ENCODE measurements around the gene RNF8.

DNA sequence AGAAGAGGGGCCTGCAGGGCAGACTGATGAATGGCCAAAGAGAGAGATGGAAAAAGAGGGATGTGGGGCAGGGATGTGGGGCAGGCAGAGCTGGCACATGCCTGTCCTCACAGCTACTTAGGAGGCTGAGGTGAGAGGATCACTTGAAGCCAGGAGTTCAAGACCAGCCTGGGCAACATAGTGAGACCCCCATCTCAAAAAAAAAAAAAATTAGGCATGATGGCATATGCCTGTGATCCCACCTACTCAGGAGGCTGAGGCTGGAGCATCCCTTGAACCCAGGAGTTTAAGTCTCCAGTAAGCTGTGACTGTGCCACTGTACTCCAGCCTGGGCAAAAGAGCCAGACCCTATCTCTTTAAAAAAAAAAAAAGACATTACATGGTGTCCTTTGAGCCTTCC, 34.8 kb downstream of the RNF8 start:
- TF ChIP-seq, protein P1, sequence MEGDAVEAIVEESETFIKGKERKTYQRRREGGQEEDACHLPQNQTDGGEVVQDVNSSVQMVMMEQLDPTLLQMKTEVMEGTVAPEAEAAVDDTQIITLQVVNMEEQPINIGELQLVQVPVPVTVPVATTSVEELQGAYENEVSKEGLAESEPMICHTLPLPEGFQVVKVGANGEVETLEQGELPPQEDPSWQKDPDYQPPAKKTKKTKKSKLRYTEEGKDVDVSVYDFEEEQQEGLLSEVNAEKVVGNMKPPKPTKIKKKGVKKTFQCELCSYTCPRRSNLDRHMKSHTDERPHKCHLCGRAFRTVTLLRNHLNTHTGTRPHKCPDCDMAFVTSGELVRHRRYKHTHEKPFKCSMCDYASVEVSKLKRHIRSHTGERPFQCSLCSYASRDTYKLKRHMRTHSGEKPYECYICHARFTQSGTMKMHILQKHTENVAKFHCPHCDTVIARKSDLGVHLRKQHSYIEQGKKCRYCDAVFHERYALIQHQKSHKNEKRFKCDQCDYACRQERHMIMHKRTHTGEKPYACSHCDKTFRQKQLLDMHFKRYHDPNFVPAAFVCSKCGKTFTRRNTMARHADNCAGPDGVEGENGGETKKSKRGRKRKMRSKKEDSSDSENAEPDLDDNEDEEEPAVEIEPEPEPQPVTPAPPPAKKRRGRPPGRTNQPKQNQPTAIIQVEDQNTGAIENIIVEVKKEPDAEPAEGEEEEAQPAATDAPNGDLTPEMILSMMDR (IDR thresholded peaks at IDR 0.05; ENCODE audit: low read depth, low read length) = no peak
- TF ChIP-seq EZH2phosphoT487 (IDR thresholded peaks at IDR 0.05; ENCODE audit: low read depth) = no peak

Data from OCI-LY3 (cell line).